GM18526 (cell line): ENCODE measurements around the gene PHLDB3.

Experiments
- POLR2A ChIP-seq: IDR thresholded peaks from 3 replicates; pipeline ENCODE4 v1.6.1; 2011; ENCODE audit not compliant: insufficient read length; ENCODE audit errors: extremely low read depth

Gene PHLDB3

GRCh38 chr19:43463381-43464133 is 41.0 kb downstream of the PHLDB3 start:
- TF ChIP-seq POLR2A: no peak

- TF ChIP-seq POLR2A: no peak
These were observed 41.7 kb downstream of the PHLDB3 start for GRCh38 chr19:43462785-43463380.

GRCh38 chr19:43462383-43462782 is 42.2 kb downstream of the PHLDB3 start:
- TF ChIP-seq POLR2A: no peak

GRCh38 chr19:43461303-43461702 is 43.2 kb downstream of the PHLDB3 start:
- no peak for TF ChIP-seq POLR2A

- no peak for TF ChIP-seq POLR2A
These were observed 44.1 kb downstream of the PHLDB3 start for GRCh38 chr19:43460362-43461016.

- no peak for TF ChIP-seq POLR2A
These were observed 46.7 kb downstream of the PHLDB3 start for GRCh38 chr19:43457809-43458208.

GRCh38 chr19:43455321-43456113 is 49.0 kb downstream of the PHLDB3 start:
- TF ChIP-seq POLR2A: no peak

GRCh38 chr19:43454031-43454430 is 50.5 kb downstream of the PHLDB3 start:
- TF ChIP-seq POLR2A: no peak

GRCh38 chr19:43452582-43452981 is 52.0 kb downstream of the PHLDB3 start:
- no peak for TF ChIP-seq POLR2A

- no peak for TF ChIP-seq POLR2A
These were observed 54.0 kb downstream of the PHLDB3 start for GRCh38 chr19:43450545-43450997.

- no peak for TF ChIP-seq POLR2A
These were observed 56.9 kb downstream of the PHLDB3 start for GRCh38 chr19:43447655-43448054.

GRCh38 chr19:43446746-43447489 is 57.6 kb downstream of the PHLDB3 start:
- TF ChIP-seq POLR2A: no peak

- TF ChIP-seq POLR2A: no peak
These were observed 59.1 kb downstream of the PHLDB3 start for GRCh38 chr19:43445426-43445825.

- no peak for TF ChIP-seq POLR2A
These were observed 59.8 kb downstream of the PHLDB3 start for GRCh38 chr19:43444531-43445287.
